HepG2 (cell line): ENCODE results near the gene TEDC1. TPM values are rescaled to one million over a fixed set of nuclear protein-coding genes. Genes with fewer than 3 reads are reported as not detected.

Source experiments
- ATAC-seq: fragments of 200-7000 bp; cut with Tn5 transposase; 3 replicates; pipeline ENCODE4 v1.9.1; 2020; ENCODE audit warnings: mild to moderate bottlenecking, moderate library complexity
- BruUV-seq: library from RNA; stranded (reverse); fragments of 400-500 nt; replicated peaks from 2 replicates; lab custom pipeline; 2021; lab: Mats Ljungman, UMichigan
- CTCF ChIA-PET: fragments of 300-600 bp; formaldehyde crosslinking; extraction: SDS; loops from one replicate; lab custom pipeline; 2021; ENCODE audit warnings: low total read pairs, inconsistent platforms, low intra/inter-chr PET ratio; lab: Yijun Ruan, JAX
- POLR2A ChIA-PET: fragments of 350-600 bp; sonication (Branson Sonifier 250); formaldehyde crosslinking; loops from one replicate; lab custom pipeline; 2020; ENCODE audit warnings: antibody characterized with exemption, inconsistent platforms; lab: Yijun Ruan, JAX
- DNase-seq: peaks from one replicate; pipeline ENCODE4 v3.0.0-alpha.2; 2015; ENCODE audit warnings: low spot score
- FAIRE-seq: peaks from 3 replicates; lab custom pipeline; 2011; peaks lifted over from hg19 to GRCh38; lab: Jason Lieb, UNC
- H2AFZ ChIP-seq: one replicate; pipeline ENCODE4 v1.6.1; 2011; ENCODE audit warnings: low read length, inconsistent platforms
- H3K27ac ChIP-seq: fragments of 300-600 bp; 3 replicates; pipeline ENCODE4 v1.8.0; 2011; ENCODE audit warnings: mixed run types, mild to moderate bottlenecking, mixed read lengths, low read length, inconsistent platforms; ENCODE audit not compliant: insufficient read depth; ENCODE audit errors: extremely low read length
- H3K27me3 ChIP-seq, 2 experiments: fragments of 200-600 bp in 1 of 2; 2 replicates in 1 of 2; 3 replicates in 1 of 2; pipeline versions ENCODE4 v1.6.0 to v1.8.0; 2011; ENCODE audit warnings: low read length in 2 of 2, mild to moderate bottlenecking in 2 of 2, moderate library complexity in 2 of 2, inconsistent platforms in 1 of 2; ENCODE audit not compliant: insufficient read depth in 2 of 2, control insufficient read depth in 1 of 2
- H3K36me3 ChIP-seq, 2 experiments: fragments of 200-600 bp in 1 of 2; replicated peaks in 1 of 2; 2 replicates in 1 of 2; 3 replicates in 1 of 2; pipeline versions ENCODE4 v1.5.1 to v1.8.0; 2011; ENCODE audit warnings: low read length in 2 of 2, inconsistent platforms in 1 of 2; ENCODE audit not compliant: insufficient read depth in 2 of 2, control insufficient read depth in 1 of 2
- H3K4me1 ChIP-seq: 2 replicates; pipeline ENCODE4 v1.5.1; 2012; ENCODE audit warnings: low read length, inconsistent platforms; ENCODE audit not compliant: insufficient read depth
- H3K4me2 ChIP-seq: 2 replicates; pipeline ENCODE4 v1.6.0; 2011; ENCODE audit warnings: low read depth, low read length, inconsistent platforms
- H3K4me3 ChIP-seq, 3 experiments: fragments of 200-600 bp in 1 of 3; sonication (generic), shearing (Covaris generic) in 1 of 3; replicated peaks in 1 of 3; 2 replicates each; pipeline ENCODE4 v1.5.1; 2011 to 2016; ENCODE audit warnings: low read length in 3 of 3, inconsistent platforms in 2 of 3, low read depth in 2 of 3, mild to moderate bottlenecking in 2 of 3, control low read depth in 1 of 3, mixed read lengths in 1 of 3; ENCODE audit not compliant: insufficient read depth in 1 of 3
- H3K79me2 ChIP-seq: one replicate; pipeline ENCODE4 v1.6.1; 2011; ENCODE audit warnings: low read length, inconsistent platforms; ENCODE audit not compliant: insufficient read depth
- H3K9ac ChIP-seq: 2 replicates; pipeline ENCODE4 v1.6.0; 2011; ENCODE audit warnings: mild to moderate bottlenecking, low read depth, low read length, inconsistent platforms; ENCODE audit not compliant: insufficient read depth
- H3K9me3 ChIP-seq: 2 replicates; pipeline ENCODE4 v1.5.1; 2012; ENCODE audit warnings: mild to moderate bottlenecking, low read length
- H4K20me1 ChIP-seq: 2 replicates; pipeline ENCODE4 v1.6.0; 2011; ENCODE audit warnings: inconsistent platforms, mild to moderate bottlenecking, low read length, moderate library complexity; ENCODE audit not compliant: insufficient read depth
- E2F1 ChIP-seq: sonication (generic); formaldehyde crosslinking; IDR thresholded peaks from 2 replicates; pipeline ENCODE4 v1.5.0; 2020; ENCODE audit warnings: missing genetic modification reagents
- KLF15 ChIP-seq: sonication (generic); formaldehyde crosslinking; IDR thresholded peaks from 2 replicates; pipeline ENCODE4 v1.8.1; 2023; ENCODE audit warnings: borderline replicate concordance, mild to moderate bottlenecking, inconsistent platforms, missing genetic modification reagents, mixed read lengths
- MYPOP ChIP-seq: sonication (generic); formaldehyde crosslinking; IDR thresholded peaks from 2 replicates; pipeline ENCODE4 v1.8.1; 2023; ENCODE audit warnings: mild to moderate bottlenecking, moderate library complexity, missing genetic modification reagents
- NBN ChIP-seq: fragments of 450-650 bp; conservative IDR thresholded peaks from 2 replicates; pipeline ENCODE4 v1.6.1; 2017
- NONO ChIP-seq, 2 experiments: fragments of 450-650 bp in 1 of 2; sonication (generic) in 1 of 2; formaldehyde crosslinking in 1 of 2; IDR thresholded peaks in 1 of 2; conservative IDR thresholded peaks in 1 of 2; 2 replicates each; pipeline versions ENCODE4 v1.6.1 to v1.8.0; 2017 to 2022; ENCODE audit warnings: mild to moderate bottlenecking in 1 of 2, missing genetic modification reagents in 1 of 2, moderate library complexity in 1 of 2
- NR2C2 ChIP-seq: sonication (generic); formaldehyde crosslinking; IDR thresholded peaks from 2 replicates; pipeline ENCODE4 v1.4.0; 2020; ENCODE audit warnings: missing genetic modification reagents, mild to moderate bottlenecking, moderate library complexity, borderline replicate concordance
- NR2F6 ChIP-seq, 2 experiments: IDR thresholded peaks; 2 replicates each; pipeline ENCODE4 v1.6.1; 2016; ENCODE audit warnings: antibody characterized with exemption in 1 of 2, mild to moderate bottlenecking in 1 of 2
- PAWR ChIP-seq: sonication (generic); formaldehyde crosslinking; IDR thresholded peaks from 2 replicates; pipeline ENCODE4 v1.4.0; 2020; ENCODE audit warnings: missing genetic modification reagents, mild to moderate bottlenecking, borderline replicate concordance
- RBFOX2 ChIP-seq: fragments of 200-400 bp; formaldehyde crosslinking; IDR thresholded peaks from 2 replicates; pipeline ENCODE4 v1.6.1; 2017; ENCODE audit warnings: low read depth, mild to moderate bottlenecking, low read length
- TEAD3 ChIP-seq: optimal IDR thresholded peaks from 2 replicates; pipeline ENCODE3; 2016; ENCODE audit warnings: borderline replicate concordance
- TFDP1 ChIP-seq: IDR thresholded peaks from 2 replicates; pipeline ENCODE4 v1.6.1; 2016; ENCODE audit warnings: missing compliant biosample characterization, missing genetic modification reagents, borderline replicate concordance
- ZFP91 ChIP-seq: sonication (generic); formaldehyde crosslinking; IDR thresholded peaks from 2 replicates; pipeline ENCODE4 v1.9.0; 2022; ENCODE audit warnings: missing genetic modification reagents, mild to moderate bottlenecking, borderline replicate concordance
- ZFY ChIP-seq: sonication (generic); formaldehyde crosslinking; IDR thresholded peaks from 2 replicates; pipeline ENCODE4 v1.4.0; 2020; ENCODE audit warnings: missing genetic modification reagents
- ZNF451 ChIP-seq: sonication (generic); formaldehyde crosslinking; IDR thresholded peaks from 2 replicates; pipeline ENCODE4 v1.5.0; 2020; ENCODE audit warnings: mild to moderate bottlenecking, missing genetic modification reagents
- ZNF552 ChIP-seq: sonication (generic); formaldehyde crosslinking; IDR thresholded peaks from 2 replicates; pipeline ENCODE4 v1.9.0; 2022; ENCODE audit warnings: missing genetic modification reagents, mild to moderate bottlenecking, borderline replicate concordance
- ZNF777 ChIP-seq: sonication (generic); formaldehyde crosslinking; IDR thresholded peaks from 2 replicates; pipeline ENCODE4 v1.4.0; 2020; ENCODE audit warnings: missing genetic modification reagents
- WGBS: methylation state at CpG from one replicate; pipeline ENCODE4 v1.1.6; 2017; ENCODE audit warnings: low lambda C conversion rate; 5-methylcytosine and 5-hydroxymethylcytosine counted together
- in situ Hi-C: cut with HindIII; loops from 2 replicates; pipeline ENCODE4 v1.10.0; 2017; ENCODE audit warnings: low pct_unique_long_range_greater_than_20kb; ENCODE audit not compliant: extremely low pct_ligation_motif_present
- intact Hi-C: fragments of 100-400 bp; cut with micrococcal nuclease; formaldehyde crosslinking; loops from one replicate; pipeline ENCODE4 v1.10.0; 2022; ENCODE audit not compliant: unreplicated experiment
- polyA plus RNA-seq, 8 experiments: library from polyadenylated mRNA; depleted of rRNA in 3 of 8; stranded (reverse) in 7 of 8; unstranded in 1 of 8; fragments of >200 nt; fragmentation: Illumina TruSeq in 4 of 8; extraction: Trizol in 4 of 8; gene quantifications; 2 replicates each; pipeline versions ENCODE4 v1.2.1 to v1.2.3, GENCODE V29; 2011 to 2016; ENCODE audit warnings: low read depth in 4 of 8, missing spikeins in 1 of 8, mixed read lengths in 1 of 8; ENCODE audit not compliant: insufficient read depth in 1 of 8
- total RNA-seq, 5 experiments: library from RNA; depleted of rRNA; stranded (reverse); fragments of >200 nt; fragmentation: Illumina TruSeq; extraction: Trizol; gene quantifications; 2 replicates each; pipeline ENCODE4 v1.2.3, GENCODE V29; 2016; ENCODE audit warnings: low read depth in 1 of 5

Gene TEDC1
- total and polyA plus RNA-seq, 2 of the 13 experiments (the other 11 are each of a cell fraction or from before 2014, with no cell fraction given) = 5.7 to 27.4 TPM

GRCh38 chr14:105487449-105487985 is 3.5 kb upstream of the TEDC1 start:
- ChIA-PET POLR2A (no interaction called here), CTCF (interaction anchor here (3.6 kb wide), 1 partner anchor 117 kb away, joined by 24 read pairs; no protein-coding TSS in a partner anchor)
- WGBS = 6% methylated on average over 11 of the region's 48 CpGs
- no peaks in the 10 kb centered on the region for H3K36me3 ChIP-seq
- DNase-seq = no peak
- no peaks in the 10 kb centered on the region for H3K9me3 ChIP-seq
- H4K20me1 ChIP-seq = no peaks in the 10 kb centered on the region
- no peak overlapping the region for H2AFZ ChIP-seq
- BruUV-seq = no TSS peak
- intact Hi-C loops (loop anchor here (5.0 kb wide), 1 partner anchor 75 kb away; no protein-coding TSS in a partner anchor), in situ Hi-C loops (loop anchor here (5.0 kb wide), 2 partner anchors 40 to 110 kb away; partner anchors contain the start of gene TMEM121)
- ATAC-seq = no peak
- peak overlapping the region; percentile 98 for H3K4me2 ChIP-seq
- peak overlapping the region; percentile 75 for H3K9ac ChIP-seq
- FAIRE-seq = no peak
- H3K27me3 ChIP-seq = peaks cover 2 to 29% of the 10 kb centered on the region in 2 experiments; a peak in 4 of 5 replicates
- peak overlapping the region; percentile 39 for H3K27ac ChIP-seq
- peak overlapping the region; percentile 57 to 76 (median 68); a peak in 5 of 6 replicates for H3K4me3 ChIP-seq
- no peaks in the 10 kb centered on the region for H3K79me2 ChIP-seq
- H3K4me1 ChIP-seq = peaks cover 71% of the 10 kb centered on the region
- peak; percentile 52 for TF ChIP-seq NR2F6 (IDR thresholded peaks at IDR 0.05)
- TF ChIP-seq NR2F6 (CRISPR knock-in tag; IDR thresholded peaks at IDR 0.05) = peak; percentile 70
- TF ChIP-seq NR2C2 (CRISPR knock-in tag) = peak; percentile 57; the same call in 1 of the 2 replicates
- TF ChIP-seq MYPOP (CRISPR knock-in tag) = 0 out of 2 replicates have a peak, but pooled peaks have one; percentile 5
- TF ChIP-seq TFDP1 (CRISPR knock-in tag) = 0 out of 2 replicates have a peak, but pooled peaks have one; percentile 42
- TF ChIP-seq KLF15 (CRISPR knock-in tag) = no peak
- no peak for TF ChIP-seq ZNF451 (CRISPR knock-in tag)
- no peak for TF ChIP-seq ZNF552 (CRISPR knock-in tag)
- TF ChIP-seq NBN = no peak
- no peak for TF ChIP-seq NONO (IDR thresholded peaks at IDR 0.05)
- TF ChIP-seq NONO (CRISPR knock-in tag; conservative IDR thresholded peaks at IDR 0.05) = 0 out of 2 replicates have a peak, but pooled peaks have one; percentile 5
- TF ChIP-seq PAWR = no peak
- TF ChIP-seq ZFP91 (CRISPR knock-in tag) = peak; percentile 52; the same call in 1 of the 2 replicates
- peak; percentile 64; the same call in 1 of the 2 replicates for TF ChIP-seq ZNF777 (CRISPR knock-in tag)
- no peak for TF ChIP-seq TEAD3 (CRISPR knock-in tag)
- peak; percentile 63; the same call in 1 of the 2 replicates for TF ChIP-seq RBFOX2
- peak; percentile 37; the same call in 1 of the 2 replicates for TF ChIP-seq ZFY (CRISPR knock-in tag)
- TF ChIP-seq E2F1 (CRISPR knock-in tag) = no peak
